Prostate gland (tissue), 2 donors: ENCODE results near the gene CRYBB3. TPM values are rescaled to one million over a fixed set of nuclear protein-coding genes. Genes with fewer than 3 reads are reported as not detected.
"Not testable (repeated sequence)": the region's sequence is repeated elsewhere in the genome, so short reads cannot be mapped to it uniquely, and the experiment has no call there.

ENCODE experiments used
- DNase-seq: peaks from one replicate; pipeline ENCODE4 v3.0.0-alpha.2; 2019; ENCODE audit warnings: low spot score
- H3K27ac ChIP-seq, 2 donors: fragments of 200-600 bp; sonication (generic); 2 replicates each; pipeline ENCODE4 v1.5.1; 2017 to 2019
- H3K27me3 ChIP-seq: fragments of 200-600 bp; sonication (generic); replicated peaks from 2 replicates; pipeline ENCODE4 v1.5.1; 2019; ENCODE audit not compliant: insufficient read depth
- H3K36me3 ChIP-seq, 2 donors: fragments of 200-600 bp; sonication (generic); 1 replicate in 1 of 2; 2 replicates in 1 of 2; pipeline versions ENCODE4 v1.5.1 to v1.8.1; 2017 to 2019
- H3K4me1 ChIP-seq: fragments of 200-600 bp; sonication (generic); replicated peaks from 2 replicates; pipeline ENCODE4 v1.5.1; 2019
- H3K4me3 ChIP-seq, 2 donors: fragments of 200-600 bp; sonication (generic); 2 replicates each; pipeline ENCODE4 v1.5.1; 2017 to 2019
- H3K9me3 ChIP-seq: fragments of 200-600 bp; sonication (generic); 2 replicates; pipeline ENCODE4 v1.5.1; 2017
- POLR2A ChIP-seq: fragments of 450-650 bp; IDR thresholded peaks from one replicate; pipeline ENCODE4 v1.6.1; 2016; ENCODE audit warnings: antibody characterized with exemption, mild to moderate bottlenecking
- POLR2AphosphoS5 ChIP-seq: sonication (generic); formaldehyde crosslinking; IDR thresholded peaks from one replicate; pipeline ENCODE4 v1.6.1; 2017; ENCODE audit warnings: antibody characterized with exemption
- WGBS: methylation state at CpG from one replicate; pipeline ENCODE4 v1.1.5; 2018; 5-methylcytosine and 5-hydroxymethylcytosine counted together
- intact Hi-C: fragments of 100-400 bp; cut with DNase I; formaldehyde crosslinking; loops from one replicate; pipeline ENCODE4 v1.14.2; 2022
- total RNA-seq, 2 donors: library from RNA; depleted of rRNA; stranded (reverse); fragments of >200 nt; gene quantifications; one replicate each; pipeline ENCODE4 v1.1.0, GENCODE V29; 2016
- TF ChIP-seq, protein P1 (sequence below), 4 experiments: fragments of 200-600 bp in 2 of 4; fragments of 450-650 bp in 2 of 4; sonication (generic) in 2 of 4; IDR thresholded peaks; 1 replicate in 3 of 4; 2 replicates in 1 of 4; pipeline ENCODE4 v1.5.1; 2016 to 2019; ENCODE audit warnings: antibody characterized with exemption in 4 of 4, mild to moderate bottlenecking in 2 of 4, moderate library complexity in 2 of 4

Gene CRYBB3
- total RNA-seq, 2 donors from 2014 or later: 0.36 TPM; not detected in 1

DNA sequence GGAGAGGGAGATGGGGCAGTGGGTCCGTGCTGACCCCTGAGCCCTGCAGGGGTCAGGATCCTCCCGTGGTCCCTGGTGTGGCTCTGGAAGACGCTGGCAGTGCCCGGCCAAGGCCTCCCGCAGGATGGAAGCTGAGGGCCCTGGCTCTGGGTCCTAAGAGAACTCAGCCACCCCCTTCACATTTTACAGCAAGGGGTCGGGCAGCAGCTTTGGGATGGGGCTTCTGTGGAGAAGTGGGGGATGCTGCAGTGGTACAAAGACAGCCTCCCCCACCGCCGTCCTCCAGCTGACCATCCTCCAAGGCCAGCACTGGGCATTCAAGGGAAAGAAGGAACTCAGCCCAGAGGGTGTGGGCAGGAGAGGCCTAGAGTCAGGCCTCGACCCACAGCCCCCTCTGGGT lies 21.8 kb upstream of the CRYBB3 start:
- Histone ChIP-seq H3K4me1 (no peaks in the 10 kb centered on the region), H3K27me3 (no peaks in the 10 kb centered on the region), H3K36me3 (peaks cover 0 to 10% of the 10 kb centered on the region in 2 donors), H3K4me3 (no peak overlapping the region), H3K9me3 (no peaks in the 10 kb centered on the region), H3K27ac (no peak overlapping the region)
- intact Hi-C loops: no loop called here
- WGBS: 85% methylated on average over 9 of the region's 9 CpGs
- DNase-seq: no peak
- no peak for TF ChIP-seq POLR2AphosphoS5
- TF ChIP-seq, protein P1, sequence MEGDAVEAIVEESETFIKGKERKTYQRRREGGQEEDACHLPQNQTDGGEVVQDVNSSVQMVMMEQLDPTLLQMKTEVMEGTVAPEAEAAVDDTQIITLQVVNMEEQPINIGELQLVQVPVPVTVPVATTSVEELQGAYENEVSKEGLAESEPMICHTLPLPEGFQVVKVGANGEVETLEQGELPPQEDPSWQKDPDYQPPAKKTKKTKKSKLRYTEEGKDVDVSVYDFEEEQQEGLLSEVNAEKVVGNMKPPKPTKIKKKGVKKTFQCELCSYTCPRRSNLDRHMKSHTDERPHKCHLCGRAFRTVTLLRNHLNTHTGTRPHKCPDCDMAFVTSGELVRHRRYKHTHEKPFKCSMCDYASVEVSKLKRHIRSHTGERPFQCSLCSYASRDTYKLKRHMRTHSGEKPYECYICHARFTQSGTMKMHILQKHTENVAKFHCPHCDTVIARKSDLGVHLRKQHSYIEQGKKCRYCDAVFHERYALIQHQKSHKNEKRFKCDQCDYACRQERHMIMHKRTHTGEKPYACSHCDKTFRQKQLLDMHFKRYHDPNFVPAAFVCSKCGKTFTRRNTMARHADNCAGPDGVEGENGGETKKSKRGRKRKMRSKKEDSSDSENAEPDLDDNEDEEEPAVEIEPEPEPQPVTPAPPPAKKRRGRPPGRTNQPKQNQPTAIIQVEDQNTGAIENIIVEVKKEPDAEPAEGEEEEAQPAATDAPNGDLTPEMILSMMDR (IDR thresholded peaks at IDR 0.05): no peak

DNA sequence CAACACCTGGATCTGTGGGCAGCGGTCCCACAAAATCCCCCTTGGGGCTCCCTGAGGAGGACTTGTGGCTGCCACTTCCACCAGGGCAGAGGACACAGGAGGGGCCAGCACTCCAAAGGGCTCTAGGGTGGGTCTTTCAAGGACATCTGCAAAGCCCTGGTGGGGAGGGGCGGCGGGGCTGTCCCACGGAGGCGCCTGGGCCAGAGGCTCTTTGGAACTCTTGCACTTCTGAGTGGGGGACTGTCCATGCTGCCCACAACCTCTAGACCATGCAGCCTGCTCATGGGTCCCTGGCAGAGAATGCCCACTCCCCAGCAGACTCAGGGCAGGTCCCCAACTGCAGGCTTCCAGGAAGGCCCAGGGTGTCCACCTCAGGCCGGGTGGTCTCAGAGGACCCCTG lies 21.3 kb upstream of the CRYBB3 start:
- H3K4me1 ChIP-seq, DNase-seq, H3K4me3 ChIP-seq, H3K27me3 ChIP-seq, H3K27ac ChIP-seq, H3K9me3 ChIP-seq, intact Hi-C loops: not testable (repeated sequence)
- WGBS: 86% methylated on average over 6 of the region's 6 CpGs
- H3K36me3 ChIP-seq: peaks cover 0 to 10% of the 10 kb centered on the region in 2 donors

DNA sequence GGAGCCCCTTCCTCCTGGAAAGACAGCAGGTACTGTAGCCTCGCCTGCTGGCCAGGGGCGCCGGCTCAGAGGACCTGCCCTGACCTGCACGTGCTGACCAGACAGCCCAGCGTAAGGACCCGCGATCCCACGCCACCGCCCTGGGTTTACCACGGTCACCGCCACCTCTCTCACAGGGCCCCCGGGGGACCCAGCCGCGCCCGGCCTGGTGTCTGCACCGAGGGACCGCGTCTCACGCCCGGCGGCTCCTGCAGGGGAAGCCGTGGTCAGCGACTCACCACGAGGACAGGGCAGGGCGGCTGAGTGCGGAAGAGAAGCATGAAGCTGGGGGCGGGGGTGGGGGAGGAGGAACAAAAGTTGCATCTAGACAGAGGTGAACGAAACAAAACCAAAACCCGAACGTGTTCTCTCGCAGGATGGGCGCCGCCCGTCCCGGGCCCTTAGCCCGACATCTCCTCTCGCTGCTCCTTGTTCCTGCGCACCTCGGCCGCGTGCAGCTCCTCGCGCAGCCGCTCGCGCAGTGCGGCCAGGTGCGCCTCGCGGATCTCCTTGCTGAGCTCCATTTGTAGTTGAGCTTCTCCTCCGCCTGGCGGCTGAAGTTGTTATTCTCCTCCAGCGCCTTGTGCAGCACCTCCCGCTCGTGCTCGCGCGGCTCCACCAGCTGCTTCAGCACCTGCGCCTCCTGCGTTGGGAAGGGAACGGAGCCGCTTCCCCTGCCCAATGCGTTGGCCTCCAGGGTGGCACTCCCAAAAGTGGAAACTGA lies 20.6 kb upstream of the CRYBB3 start:
- H3K27me3 ChIP-seq, H3K4me3 ChIP-seq, H3K9me3 ChIP-seq, H3K27ac ChIP-seq, DNase-seq, intact Hi-C loops, H3K4me1 ChIP-seq: not testable (repeated sequence)
- H3K36me3 ChIP-seq: peaks cover 0 to 10% of the 10 kb centered on the region in 2 donors
- 77% methylated on average over 41 of the region's 63 CpGs for WGBS

DNA sequence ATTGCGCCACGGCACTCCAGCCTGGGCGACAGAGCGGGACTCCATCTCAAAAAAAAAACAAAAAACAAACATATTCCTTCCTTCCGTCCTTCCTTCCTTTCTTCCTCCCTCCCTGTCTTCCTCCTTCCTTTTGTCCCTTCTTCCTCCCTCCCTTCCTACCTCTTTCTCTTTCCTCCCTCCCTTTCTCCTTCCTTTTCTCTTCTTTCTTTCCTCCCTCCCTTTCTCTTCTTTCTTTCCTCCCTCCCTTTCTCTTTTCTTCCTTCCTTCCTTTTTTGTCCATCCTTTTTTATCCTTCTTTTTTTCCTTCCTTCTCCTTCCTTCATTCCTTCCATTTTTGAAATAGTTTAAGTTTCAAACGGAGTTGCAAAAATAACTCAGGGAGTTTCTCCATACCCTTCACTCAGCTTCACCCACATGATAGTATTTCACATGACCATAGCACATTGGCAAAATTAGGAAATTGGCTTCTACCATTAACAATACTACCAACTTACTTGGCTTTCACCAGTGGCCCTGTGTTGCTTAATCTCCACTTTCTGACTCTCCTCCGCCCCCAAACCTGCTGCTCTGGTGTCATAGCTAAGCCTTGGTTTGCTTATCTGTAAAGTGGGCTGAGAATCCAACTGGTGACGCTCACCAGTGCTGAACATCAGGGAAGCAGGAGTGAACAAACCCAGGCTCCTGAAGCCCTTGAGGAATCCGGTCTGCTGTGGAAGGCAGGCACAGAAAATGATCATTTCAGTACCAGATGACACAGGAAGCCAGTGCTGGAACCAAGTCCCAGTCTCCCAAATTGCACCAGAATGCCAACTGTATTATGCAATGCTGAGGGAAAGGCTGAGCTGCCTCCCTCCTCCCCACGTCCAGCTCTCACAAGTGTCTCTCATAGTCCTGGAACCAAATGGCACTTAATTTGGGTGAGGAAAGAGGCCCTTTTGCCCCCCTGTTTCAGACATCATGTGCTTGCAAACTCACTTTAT lies 17.2 kb upstream of the CRYBB3 start:
- intact Hi-C loops: no loop called here
- WGBS: 88% methylated on average over 9 of the region's 10 CpGs

DNA sequence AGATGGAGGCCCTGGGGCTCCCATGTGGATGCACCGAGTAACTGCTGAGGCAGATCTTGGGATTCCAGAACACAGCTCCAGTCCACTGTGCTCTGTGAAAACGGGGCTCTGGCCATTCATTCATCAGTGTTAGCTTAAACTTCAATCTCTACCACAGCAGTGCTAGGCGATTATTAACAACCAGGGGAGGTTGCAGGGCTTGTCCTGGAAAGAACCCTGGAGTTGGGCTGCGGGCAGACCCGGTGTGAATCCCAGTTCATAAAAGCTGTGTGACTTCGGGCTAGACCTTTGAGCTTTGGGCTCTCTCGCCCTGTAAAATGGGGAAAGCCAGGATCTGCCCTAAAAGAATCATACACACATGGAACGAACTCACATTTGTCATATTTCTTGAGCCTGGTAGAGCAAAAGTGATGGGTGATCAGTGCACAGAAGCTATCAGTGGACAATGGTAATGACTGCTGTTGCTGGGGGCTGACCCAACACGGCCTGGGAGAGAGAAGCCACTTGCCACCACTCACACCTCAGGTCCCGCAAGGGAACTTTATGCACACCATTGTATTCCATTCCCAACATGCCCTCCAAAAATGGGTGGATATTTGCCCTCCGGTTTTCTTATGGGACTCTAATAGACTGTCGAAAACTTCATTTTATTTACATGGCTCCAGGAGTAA lies 15.6 kb upstream of the CRYBB3 start:
- no peaks in the 10 kb centered on the region for H3K9me3 ChIP-seq
- H3K36me3 ChIP-seq: peaks cover 0 to 4% of the 10 kb centered on the region in 2 donors
- TF ChIP-seq, protein P1 (IDR thresholded peaks at IDR 0.05): no peak
- TF ChIP-seq POLR2AphosphoS5 (no peak), POLR2A (no peak)
- H3K4me1 ChIP-seq: no peaks in the 10 kb centered on the region
- no peaks in the 10 kb centered on the region for H3K27me3 ChIP-seq
- H3K27ac ChIP-seq: no peak overlapping the region
- intact Hi-C loops: no loop called here
- DNase-seq: no peak
- no peak overlapping the region for H3K4me3 ChIP-seq
- 84% methylated on average over 12 of the region's 12 CpGs for WGBS

More for the DNA sequence above, 17.2 kb upstream of the CRYBB3 start:
- Histone ChIP-seq H3K36me3 (peaks cover 0 to 4% of the 10 kb centered on the region in 2 donors), H3K4me3 (no peak overlapping the region), H3K9me3 (no peaks in the 10 kb centered on the region), H3K27ac (no peak overlapping the region), H3K4me1 (no peaks in the 10 kb centered on the region), H3K27me3 (no peaks in the 10 kb centered on the region)
- no peak for TF ChIP-seq POLR2AphosphoS5
- TF ChIP-seq POLR2A: no peak
- TF ChIP-seq, protein P1 (IDR thresholded peaks at IDR 0.05): no peak
- no peak for DNase-seq
